Stomach (tissue), 19 donors: ENCODE data around the gene STXBP6. TPM values are rescaled to one million over a fixed set of nuclear protein-coding genes. Genes with fewer than 3 reads are reported as not detected.

ENCODE experiments used
- DNase-seq, 2 donors: peaks; one replicate each; pipeline versions ENCODE4 v3.0.0 to v3.0.0-alpha.2; 2013 to 2019
- H3K27ac ChIP-seq, 5 donors: fragments of 200-600 bp in 4 of 5; sonication (generic) in 4 of 5; one replicate each; pipeline ENCODE4 v1.5.1; 2013 to 2019; ENCODE audit warnings: mild to moderate bottlenecking in 1 of 5, moderate library complexity in 1 of 5
- H3K27me3 ChIP-seq, 3 donors: fragments of 200-600 bp; sonication (generic); one replicate each; pipeline ENCODE4 v1.5.1; 2017 to 2019; ENCODE audit warnings: mixed run types in 1 of 3
- H3K36me3 ChIP-seq, 4 donors: fragments of 200-600 bp; sonication (generic); 1 replicate in 3 of 4; 2 replicates in 1 of 4; pipeline ENCODE4 v1.5.1; 2016 to 2019
- H3K4me1 ChIP-seq, 4 donors: fragments of 200-600 bp; sonication (generic); one replicate each; pipeline ENCODE4 v1.5.1; 2016 to 2019
- H3K4me3 ChIP-seq, 4 donors: fragments of 200-600 bp; sonication (generic) in 3 of 4; one replicate each; pipeline ENCODE4 v1.5.1; 2016 to 2019; ENCODE audit warnings: mild to moderate bottlenecking in 1 of 4
- H3K9me3 ChIP-seq, 4 donors: fragments of 200-600 bp; sonication (generic); one replicate each; pipeline ENCODE4 v1.5.1; 2016 to 2019
- EP300 ChIP-seq: sonication (generic); formaldehyde crosslinking; IDR thresholded peaks from one replicate; pipeline ENCODE4 v1.6.1; 2017; ENCODE audit warnings: antibody characterized with exemption
- POLR2A ChIP-seq, 4 donors: fragments of 450-650 bp; IDR thresholded peaks; one replicate each; pipeline ENCODE4 v1.6.1; 2016; ENCODE audit warnings: antibody characterized with exemption in 4 of 4, control low read depth in 2 of 4, mild to moderate bottlenecking in 1 of 4, moderate library complexity in 1 of 4
- POLR2AphosphoS5 ChIP-seq, 3 donors: sonication (generic); formaldehyde crosslinking; IDR thresholded peaks; one replicate each; pipeline ENCODE4 v1.6.1; 2016; ENCODE audit warnings: antibody characterized with exemption in 3 of 3
- WGBS, 5 donors: extraction: QIAGEN DNeasy Blood & Tissue Kit in 3 of 5; methylation state at CpG; one replicate each; pipeline versions ENCODE4 v1.1.5 to v1.1.7; 2013 to 2018; 5-methylcytosine and 5-hydroxymethylcytosine counted together
- intact Hi-C: fragments of 100-400 bp; cut with DNase I; formaldehyde crosslinking; loops from one replicate; pipeline ENCODE4 v1.15.1; 2023; ENCODE audit warnings: low total_unique reads
- long read RNA-seq, 10 donors: transcript quantifications; one replicate each; lab custom pipeline, GENCODE V29; 2026
- polyA plus RNA-seq, 3 donors: library from polyadenylated mRNA; stranded (reverse); fragments of 200-250 nt; gene quantifications; one replicate each; pipeline ENCODE4 v1.2.3, GENCODE V29; 2013
- total RNA-seq, 5 donors: library from RNA; depleted of rRNA; stranded (reverse); fragments of >200 nt; gene quantifications; one replicate each; pipeline versions ENCODE4 v1.1.0 to v1.2.3, GENCODE V29; 2014 to 2016
- TF ChIP-seq, protein P1 (sequence below), 7 experiments: fragments of 450-650 bp in 4 of 7; fragments of 200-600 bp in 3 of 7; sonication (generic) in 3 of 7; IDR thresholded peaks; one replicate each; pipeline ENCODE4 v1.5.1; 2016 to 2019; ENCODE audit warnings: antibody characterized with exemption in 7 of 7, control low read depth in 2 of 7, mild to moderate bottlenecking in 1 of 7
- donor health status: healthy with polysubstance abuse.
- donor health status: Bipolar disorder and iron deficiency.
- donor health status: healthy.

STXBP6 gene
- total RNA-seq (10 to 100 TPM in 4 of 5 donors, 1 to 10 TPM in 1; 8.8 to 37.1 (median 25.5) TPM), polyA plus RNA-seq (10 to 100 TPM in 2 of 3 donors, 1 to 10 TPM in 1; 7.4 to 16.8 (median 11.9) TPM)
- long read RNA-seq, donor 1, full-length matches to known transcripts: 1 of 1 reads
- long read RNA-seq, donor 1, partial matches to known transcripts: 0 of 1 reads
- long read RNA-seq, donor 1, other reads (novel, unspliced or antisense): 0 of 1 reads
- long read RNA-seq, donor 2, full-length matches to known transcripts: 6 of 6 reads
- long read RNA-seq, donor 2, partial matches to known transcripts: 0 of 6 reads
- long read RNA-seq, donor 2, other reads (novel, unspliced or antisense): 0 of 6 reads
- long read RNA-seq, donor 3, full-length matches to known transcripts: 3 of 3 reads
- long read RNA-seq, donor 3, partial matches to known transcripts: 0 of 3 reads
- long read RNA-seq, donor 3, other reads (novel, unspliced or antisense): 0 of 3 reads
- long read RNA-seq, donor 4, full-length matches to known transcripts: 1 of 1 reads
- long read RNA-seq, donor 4, partial matches to known transcripts: 0 of 1 reads
- long read RNA-seq, donor 4, other reads (novel, unspliced or antisense): 0 of 1 reads
- long read RNA-seq, donor 5, full-length matches to known transcripts: 3 of 3 reads
- long read RNA-seq, donor 5, partial matches to known transcripts: 0 of 3 reads
- long read RNA-seq, donor 5, other reads (novel, unspliced or antisense): 0 of 3 reads
- long read RNA-seq, donor 6, full-length matches to known transcripts: 5 of 5 reads
- long read RNA-seq, donor 6, partial matches to known transcripts: 0 of 5 reads
- long read RNA-seq, donor 6, other reads (novel, unspliced or antisense): 0 of 5 reads
- long read RNA-seq, donor 7, full-length matches to known transcripts: 5 of 5 reads
- long read RNA-seq, donor 7, partial matches to known transcripts: 0 of 5 reads
- long read RNA-seq, donor 7, other reads (novel, unspliced or antisense): 0 of 5 reads
- long read RNA-seq, donor 8, full-length matches to known transcripts: 4 of 4 reads
- long read RNA-seq, donor 8, partial matches to known transcripts: 0 of 4 reads
- long read RNA-seq, donor 8, other reads (novel, unspliced or antisense): 0 of 4 reads
- long read RNA-seq, donor 9, full-length matches to known transcripts: 7 of 7 reads
- long read RNA-seq, donor 9, partial matches to known transcripts: 0 of 7 reads
- long read RNA-seq, donor 9, other reads (novel, unspliced or antisense): 0 of 7 reads
- long read RNA-seq, donor 10, full-length matches to known transcripts: 2 of 2 reads
- long read RNA-seq, donor 10, partial matches to known transcripts: 0 of 2 reads
- long read RNA-seq, donor 10, other reads (novel, unspliced or antisense): 0 of 2 reads

GRCh38 chr14:25049568-25050268, at the start of gene STXBP6:
TSS of gene STXBP6 (minus strand) at chr14:25050147. CDS start at chr14:24974818, 75,329 bp downstream.
- H3K4me1 ChIP-seq: peaks cover 8 to 55% (median 24%) of the 10 kb centered on the region in 4 donors
- TF ChIP-seq, protein P1, sequence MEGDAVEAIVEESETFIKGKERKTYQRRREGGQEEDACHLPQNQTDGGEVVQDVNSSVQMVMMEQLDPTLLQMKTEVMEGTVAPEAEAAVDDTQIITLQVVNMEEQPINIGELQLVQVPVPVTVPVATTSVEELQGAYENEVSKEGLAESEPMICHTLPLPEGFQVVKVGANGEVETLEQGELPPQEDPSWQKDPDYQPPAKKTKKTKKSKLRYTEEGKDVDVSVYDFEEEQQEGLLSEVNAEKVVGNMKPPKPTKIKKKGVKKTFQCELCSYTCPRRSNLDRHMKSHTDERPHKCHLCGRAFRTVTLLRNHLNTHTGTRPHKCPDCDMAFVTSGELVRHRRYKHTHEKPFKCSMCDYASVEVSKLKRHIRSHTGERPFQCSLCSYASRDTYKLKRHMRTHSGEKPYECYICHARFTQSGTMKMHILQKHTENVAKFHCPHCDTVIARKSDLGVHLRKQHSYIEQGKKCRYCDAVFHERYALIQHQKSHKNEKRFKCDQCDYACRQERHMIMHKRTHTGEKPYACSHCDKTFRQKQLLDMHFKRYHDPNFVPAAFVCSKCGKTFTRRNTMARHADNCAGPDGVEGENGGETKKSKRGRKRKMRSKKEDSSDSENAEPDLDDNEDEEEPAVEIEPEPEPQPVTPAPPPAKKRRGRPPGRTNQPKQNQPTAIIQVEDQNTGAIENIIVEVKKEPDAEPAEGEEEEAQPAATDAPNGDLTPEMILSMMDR (IDR thresholded peaks at IDR 0.05): no peak
- TF ChIP-seq POLR2AphosphoS5 (IDR thresholded peaks at IDR 0.05): peak; percentile 13 to 40 (median 36)
- no peak for TF ChIP-seq POLR2A (IDR thresholded peaks at IDR 0.05)
- no peak for TF ChIP-seq EP300
- WGBS, 5 donors: 0 to 1% (median 0%) methylated on average over 31 to 82 of the region's 82 CpGs
- H3K9me3 ChIP-seq: no peaks in the 10 kb centered on the region
- H3K27me3 ChIP-seq: peaks cover 0 to 39% (median 8%) of the 10 kb centered on the region in 3 donors
- peak; percentile 77 to 94 for DNase-seq
- peak within 1 kb of the TSS; percentile 67 to 88 (median 82) for H3K27ac ChIP-seq
- H3K36me3 ChIP-seq: no peaks in the 10 kb centered on the region
- H3K4me3 ChIP-seq: peak within 1 kb of the TSS; percentile 64 to 85 (median 70)
- intact Hi-C loops: loop anchor here (10.0 kb wide), 1 partner anchor 245 kb away; no protein-coding TSS in a partner anchor

GRCh38 chr14:25097120-25097519, 47.2 kb upstream of the STXBP6 start:
- intact Hi-C loops: no loop called here
- no peak overlapping the region for H3K27ac ChIP-seq
- WGBS, 5 donors: 44 to 66% (median 53%) methylated on average over 2 of the region's 2 CpGs

DNA sequence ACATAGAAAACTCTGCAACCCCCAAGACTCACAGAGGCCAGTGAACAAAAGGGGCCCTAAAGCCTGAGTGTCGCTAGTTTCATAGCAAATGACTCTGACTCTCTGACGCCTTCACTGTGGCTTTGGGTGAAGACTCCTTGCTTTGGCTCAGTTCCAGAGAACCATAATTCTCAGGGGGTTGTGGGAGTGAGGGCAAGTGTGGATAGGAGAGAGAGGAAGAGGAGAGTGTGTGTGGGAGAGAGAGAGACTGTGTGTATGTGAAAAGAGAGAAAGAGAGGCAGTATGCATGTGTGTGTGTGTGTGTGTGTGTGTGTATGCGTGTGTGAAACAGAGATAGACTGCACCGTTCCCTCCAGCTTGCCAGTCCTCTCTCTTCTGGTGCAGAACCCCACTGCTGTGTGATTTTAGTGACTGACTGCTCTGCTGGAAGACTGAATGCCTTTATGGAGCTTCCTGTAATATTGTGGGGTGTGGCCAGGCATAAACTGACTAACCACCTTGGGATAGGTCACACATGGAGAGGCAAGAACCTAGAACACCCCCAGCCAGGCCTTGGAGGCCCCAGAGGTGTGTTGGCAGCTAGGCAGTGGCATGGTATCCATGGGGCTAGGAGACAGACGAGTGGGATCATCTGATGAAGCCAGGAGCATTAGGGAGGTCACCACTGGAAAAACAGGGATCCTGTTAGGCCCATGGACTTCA, 45.9 kb upstream of the STXBP6 start:
- H3K27me3 ChIP-seq: no peaks in the 10 kb centered on the region
- TF ChIP-seq EP300 (no peak), POLR2A (IDR thresholded peaks at IDR 0.05) (no peak), POLR2AphosphoS5 (IDR thresholded peaks at IDR 0.05) (no peak)
- TF ChIP-seq, protein P1 (IDR thresholded peaks at IDR 0.05): no peak
- H3K4me3 ChIP-seq: no peak overlapping the region
- intact Hi-C loops: no loop called here
- no peaks in the 10 kb centered on the region for H3K36me3 ChIP-seq
- H3K4me1 ChIP-seq: peaks cover 0 to 10% (median 0%) of the 10 kb centered on the region in 4 donors
- 46 to 56% (median 49%) methylated on average over 5 of the region's 5 CpGs for WGBS, 5 donors
- no peaks in the 10 kb centered on the region for H3K9me3 ChIP-seq
- no peak overlapping the region for H3K27ac ChIP-seq
- peak in 1 of 2 donors; percentile 35 for DNase-seq

More at GRCh38 chr14:25097120-25097519, 47.2 kb upstream of the STXBP6 start:
- H3K9me3 ChIP-seq: no peaks in the 10 kb centered on the region
- H3K27me3 ChIP-seq: no peaks in the 10 kb centered on the region
- no peaks in the 10 kb centered on the region for H3K36me3 ChIP-seq
- peaks cover 0 to 10% (median 0%) of the 10 kb centered on the region in 4 donors for H3K4me1 ChIP-seq
- no peak for TF ChIP-seq POLR2A (IDR thresholded peaks at IDR 0.05)
- no peak for TF ChIP-seq EP300
- TF ChIP-seq POLR2AphosphoS5 (IDR thresholded peaks at IDR 0.05): no peak
- TF ChIP-seq, protein P1 (IDR thresholded peaks at IDR 0.05): no peak
- H3K4me3 ChIP-seq: no peak overlapping the region
- no peak for DNase-seq
